Effector CD4-positive, alpha-beta T cell (primary cell): Measurements from ENCODE around the gene DGKB.

Experiments used
- DNase-seq: peaks from one replicate; pipeline ENCODE4 v3.0.0-alpha.2; 2020

DGKB gene

GRCh38 chr7:14195079-14195478, 707.5 kb downstream of the DGKB start:
- no peak for DNase-seq

GRCh38 chr7:14191686-14192098, 710.9 kb downstream of the DGKB start:
- DNase-seq: no peak

- no peak for DNase-seq
Measured at GRCh38 chr7:14184292-14184864, 718.2 kb downstream of the DGKB start.

- DNase-seq: no peak
Measured at GRCh38 chr7:14179781-14180180, 722.8 kb downstream of the DGKB start.

- DNase-seq: no peak
Measured at GRCh38 chr7:14177876-14178275, 724.7 kb downstream of the DGKB start.

GRCh38 chr7:14170872-14171271, 731.7 kb downstream of the DGKB start:
- no peak for DNase-seq

- no peak for DNase-seq
Measured at GRCh38 chr7:14158111-14158510, 744.4 kb downstream of the DGKB start.

GRCh38 chr7:14156436-14156835, 746.1 kb downstream of the DGKB start:
- DNase-seq: no peak

- DNase-seq: no peak
Measured at GRCh38 chr7:14148974-14149373, 753.6 kb downstream of the DGKB start.

- no peak for DNase-seq
Measured at GRCh38 chr7:14147532-14147931, 755.0 kb downstream of the DGKB start.

GRCh38 chr7:14144538-14144937, 758.0 kb downstream of the DGKB start:
- DNase-seq: no peak

- DNase-seq: no peak
Measured at GRCh38 chr7:14144109-14144508, 758.4 kb downstream of the DGKB start.

- no peak for DNase-seq
Measured at GRCh38 chr7:14137676-14138075, 764.9 kb downstream of the DGKB start.

- no peak for DNase-seq
Measured at GRCh38 chr7:14133752-14134151, 768.8 kb downstream of the DGKB start.

- DNase-seq: no peak
Measured at GRCh38 chr7:14125998-14126397, 776.6 kb downstream of the DGKB start.

GRCh38 chr7:14124716-14125115, 777.8 kb downstream of the DGKB start:
- DNase-seq: no peak

GRCh38 chr7:14123923-14124322, 778.6 kb downstream of the DGKB start:
- no peak for DNase-seq

GRCh38 chr7:14115701-14116100, 786.9 kb downstream of the DGKB start:
- DNase-seq: no peak

GRCh38 chr7:14104861-14105260, 797.7 kb downstream of the DGKB start:
- no peak for DNase-seq

GRCh38 chr7:14096159-14096558, 806.4 kb downstream of the DGKB start:
- no peak for DNase-seq

- DNase-seq: no peak
Measured at GRCh38 chr7:14095233-14095950, 807.2 kb downstream of the DGKB start.
